ENCODE measurements around the gene KLB. TPM values are rescaled to one million over a fixed set of nuclear protein-coding genes. Genes with fewer than 3 reads are reported as not detected.

The KLB gene
- total RNA-seq, 1 donor from 2014 or later, result 0.12 TPM

- no peak for DNase-seq
- no peak for ATAC-seq
- intact Hi-C loops (cut with micrococcal nuclease), result no loop called here
Measured at GRCh38 chr4:39495446-39496213, 88.9 kb downstream of the KLB start.

GRCh38 chr4:39497909-39498726, 91.4 kb downstream of the KLB start:
- no peak for DNase-seq
- ATAC-seq, result no peak
- intact Hi-C loops (cut with micrococcal nuclease), result no loop called here

GRCh38 chr4:39498727-39499020, 91.9 kb downstream of the KLB start:
- DNase-seq (no peak), ATAC-seq (no peak)
- intact Hi-C loops (cut with micrococcal nuclease), result no loop called here

Small RNA genes lying within 50 kb of the gene (microRNA-seq; reads per million reads assigned to microRNA genes)
- not detected for gene MIR5591 (ENCODE audit: borderline number of aligned reads)

Other genes with a start within 250 kb of the KLB start
- 5.1 TPM for gene WDR19, start 224.4 kb upstream of the KLB start, total RNA-seq
- gene RFC1, start 40.6 kb upstream of the KLB start, total RNA-seq, result 23.3 TPM
- gene RPL9, start 52.0 kb downstream of the KLB start, total RNA-seq, result 731 TPM
- gene LIAS, start 52.1 kb downstream of the KLB start, total RNA-seq, result 36.2 TPM
- gene UGDH, start 120.5 kb downstream of the KLB start, total RNA-seq, result 13.7 TPM
- gene SMIM14, start 231.9 kb downstream of the KLB start, total RNA-seq, result 8.7 TPM

All from left ventricle myocardium superior (tissue), 1 donor.